ENCODE measurements around the gene KCNV2.

The KCNV2 gene

GRCh38 chr9:2727966-2728613 lies 10.8 kb downstream of the KCNV2 start:
- DNase-seq (ENCODE audit: insufficient read length, low spot score) (no peak), FAIRE-seq (peak; percentile 93)
- TF ChIP-seq POLR2A (IDR thresholded peaks at IDR 0.05; ENCODE audit: low read depth, low read length), result no peak

GRCh38 chr9:2729003-2729402 lies 11.7 kb downstream of the KCNV2 start:
- no peak for DNase-seq (ENCODE audit: insufficient read length, low spot score)
- peak; percentile 71 for FAIRE-seq
- TF ChIP-seq POLR2A (IDR thresholded peaks at IDR 0.05; ENCODE audit: low read depth, low read length), result no peak

GRCh38 chr9:2729721-2730120 lies 12.4 kb downstream of the KCNV2 start:
- no peak for TF ChIP-seq POLR2A (IDR thresholded peaks at IDR 0.05; ENCODE audit: low read depth, low read length)
- no peak for DNase-seq (ENCODE audit: insufficient read length, low spot score)
- peak; percentile 11 for FAIRE-seq

GRCh38 chr9:2730971-2731370 lies 13.7 kb downstream of the KCNV2 start:
- FAIRE-seq (no peak), DNase-seq (ENCODE audit: insufficient read length, low spot score) (no peak)
- TF ChIP-seq POLR2A (IDR thresholded peaks at IDR 0.05; ENCODE audit: low read depth, low read length), result no peak

GRCh38 chr9:2732492-2732891 lies 15.2 kb downstream of the KCNV2 start:
- FAIRE-seq (no peak), DNase-seq (ENCODE audit: insufficient read length, low spot score) (no peak)
- no peak for TF ChIP-seq POLR2A (IDR thresholded peaks at IDR 0.05; ENCODE audit: low read depth, low read length)

GRCh38 chr9:2740616-2741015 lies 23.3 kb downstream of the KCNV2 start:
- FAIRE-seq, result no peak
- TF ChIP-seq POLR2A (IDR thresholded peaks at IDR 0.05; ENCODE audit: low read depth, low read length), result no peak
- no peak for DNase-seq (ENCODE audit: insufficient read length, low spot score)

- DNase-seq (ENCODE audit: insufficient read length, low spot score) (no peak), FAIRE-seq (no peak)
- TF ChIP-seq POLR2A (IDR thresholded peaks at IDR 0.05; ENCODE audit: low read depth, low read length), result no peak
Observed at GRCh38 chr9:2741441-2742158, 24.3 kb downstream of the KCNV2 start.

GRCh38 chr9:2742214-2742613 lies 24.9 kb downstream of the KCNV2 start:
- DNase-seq (ENCODE audit: insufficient read length, low spot score) (no peak), FAIRE-seq (no peak)
- TF ChIP-seq POLR2A (IDR thresholded peaks at IDR 0.05; ENCODE audit: low read depth, low read length), result no peak

GRCh38 chr9:2743937-2744529 lies 26.7 kb downstream of the KCNV2 start:
- FAIRE-seq (no peak), DNase-seq (ENCODE audit: insufficient read length, low spot score) (no peak)
- TF ChIP-seq POLR2A (IDR thresholded peaks at IDR 0.05; ENCODE audit: low read depth, low read length), result no peak

- FAIRE-seq, result no peak
- no peak for TF ChIP-seq POLR2A (IDR thresholded peaks at IDR 0.05; ENCODE audit: low read depth, low read length)
- DNase-seq (ENCODE audit: insufficient read length, low spot score), result no peak
Observed at GRCh38 chr9:2745560-2746380, 28.5 kb downstream of the KCNV2 start.

GRCh38 chr9:2749485-2749884 lies 32.2 kb downstream of the KCNV2 start:
- DNase-seq (ENCODE audit: insufficient read length, low spot score) (no peak), FAIRE-seq (no peak)
- no peak for TF ChIP-seq POLR2A (IDR thresholded peaks at IDR 0.05; ENCODE audit: low read depth, low read length)

- FAIRE-seq, result no peak
- TF ChIP-seq POLR2A (IDR thresholded peaks at IDR 0.05; ENCODE audit: low read depth, low read length), result no peak
- no peak for DNase-seq (ENCODE audit: insufficient read length, low spot score)
Observed at GRCh38 chr9:2755285-2755684, 38.0 kb downstream of the KCNV2 start.

GRCh38 chr9:2758162-2758897 lies 41.0 kb downstream of the KCNV2 start:
- no peak for TF ChIP-seq POLR2A (IDR thresholded peaks at IDR 0.05; ENCODE audit: low read depth, low read length)
- DNase-seq (ENCODE audit: insufficient read length, low spot score) (no peak), FAIRE-seq (no peak)
